Fibroblast of villous mesenchyme (primary cell): ENCODE data around the gene OS9. TPM values are rescaled to one million over a fixed set of nuclear protein-coding genes. Genes with fewer than 3 reads are reported as not detected.
"Not testable (repeated sequence)": the region's sequence is repeated elsewhere in the genome, so short reads cannot be mapped to it uniquely, and the experiment has no call there.

ENCODE experiments used
- DNase-seq: peaks from one replicate; pipeline ENCODE4 v3.0.0-alpha.2; 2010; ENCODE audit warnings: low read depth
- H3K4me3 ChIP-seq: 2 replicates; pipeline ENCODE4 v1.5.1; 2011; ENCODE audit warnings: low read depth, mild to moderate bottlenecking, low read length
- CTCF ChIP-seq: IDR thresholded peaks from 2 replicates; pipeline ENCODE4 v1.5.1; 2012; ENCODE audit warnings: low read depth, mild to moderate bottlenecking, low read length; ENCODE audit not compliant: insufficient read depth
- total RNA-seq: library from RNA; depleted of rRNA; stranded (reverse); fragments of >200 nt; gene quantifications from 2 replicates; pipeline ENCODE4 v1.2.3, GENCODE V29; 2012

The OS9 gene
- total RNA-seq, 1 donor, result 98.0 TPM

- TF ChIP-seq CTCF, result no peak
- H3K4me3 ChIP-seq, result no peak overlapping the region
- no peak for DNase-seq
Observed at GRCh38 chr12:57658890-57659289, 35.0 kb upstream of the OS9 start.

GRCh38 chr12:57661376-57661775 lies 32.6 kb upstream of the OS9 start:
- TF ChIP-seq CTCF, result no peak
- no peak overlapping the region for H3K4me3 ChIP-seq
- DNase-seq, result no peak

- not testable (repeated sequence) for DNase-seq, H3K4me3 ChIP-seq
Observed at GRCh38 chr12:57665066-57665820, 28.7 kb upstream of the OS9 start.

- TF ChIP-seq CTCF, result no peak
- H3K4me3 ChIP-seq, result no peak overlapping the region
- DNase-seq, result no peak
Observed at GRCh38 chr12:57666897-57667296, 27.0 kb upstream of the OS9 start.

GRCh38 chr12:57669691-57670090 lies 24.2 kb upstream of the OS9 start:
- not testable (repeated sequence) for H3K4me3 ChIP-seq, DNase-seq

GRCh38 chr12:57671811-57672210 lies 22.1 kb upstream of the OS9 start:
- not testable (repeated sequence) for DNase-seq, H3K4me3 ChIP-seq

GRCh38 chr12:57672801-57673200 lies 21.1 kb upstream of the OS9 start:
- DNase-seq, result no peak
- H3K4me3 ChIP-seq, result no peak overlapping the region
- no peak for TF ChIP-seq CTCF

GRCh38 chr12:57674691-57675090 lies 19.2 kb upstream of the OS9 start:
- no peak overlapping the region for H3K4me3 ChIP-seq
- no peak for TF ChIP-seq CTCF
- no peak for DNase-seq

- not testable (repeated sequence) for H3K4me3 ChIP-seq, DNase-seq
Observed at GRCh38 chr12:57677947-57678346, 16.0 kb upstream of the OS9 start.
